Hematopoietic multipotent progenitor cell (in vitro differentiated cells): Measurements from ENCODE around the gene ACP5. TPM values are rescaled to one million over a fixed set of nuclear protein-coding genes. Genes with fewer than 3 reads are reported as not detected.
"Not testable (repeated sequence)": the region's sequence is repeated elsewhere in the genome, so short reads cannot be mapped to it uniquely, and the experiment has no call there.

Experiments used
- DNase-seq, 3 donors: peaks; one replicate each; pipeline ENCODE4 v3.0.0-alpha.2; 2011 to 2015; ENCODE audit warnings: low read depth in 2 of 3, low spot score in 2 of 3
- total RNA-seq: library from RNA; depleted of rRNA; stranded (reverse); fragments of >200 nt; gene quantifications from one replicate; pipeline ENCODE4 v1.2.3, GENCODE V29; 2012

ACP5 gene
- 18.0 TPM for total RNA-seq

GRCh38 chr19:11577451-11578257, at the start of gene ACP5:
ACP5 (minus strand) TSS chr19:11577645; CDS start chr19:11577317, 328 bp downstream.
- no peak for DNase-seq

GRCh38 chr19:11626252-11626651, 48.8 kb upstream of the ACP5 start:
- no peak for DNase-seq

- peak in 1 of 3 donors; percentile 9 for DNase-seq
Measured at GRCh38 chr19:11624069-11624463, 46.6 kb upstream of the ACP5 start.

GRCh38 chr19:11622401-11622800, 45.0 kb upstream of the ACP5 start:
- not testable (repeated sequence) for DNase-seq

GRCh38 chr19:11620553-11620952, 43.1 kb upstream of the ACP5 start:
- DNase-seq = no peak

- DNase-seq = peak in 1 of 3 donors; percentile 13
Measured at GRCh38 chr19:11617180-11618062, 40.0 kb upstream of the ACP5 start.

GRCh38 chr19:11612816-11613511, 35.5 kb upstream of the ACP5 start:
- DNase-seq = peak in 1 of 3 donors; percentile 4

GRCh38 chr19:11611730-11612129, 34.3 kb upstream of the ACP5 start:
- DNase-seq = no peak

GRCh38 chr19:11606484-11606883, 29.0 kb upstream of the ACP5 start:
- no peak for DNase-seq

- DNase-seq = not testable (repeated sequence)
Measured at GRCh38 chr19:11599704-11600103, 22.3 kb upstream of the ACP5 start.

- DNase-seq = no peak
Measured at GRCh38 chr19:11598746-11599145, 21.3 kb upstream of the ACP5 start.

- DNase-seq = no peak
Measured at GRCh38 chr19:11598103-11598483, 20.6 kb upstream of the ACP5 start.

GRCh38 chr19:11597202-11598102, 20.0 kb upstream of the ACP5 start, which contains the start of gene ZNF627:
ZNF627 (plus strand) TSS chr19:11597483; CDS start chr19:11597628, 145 bp downstream.
- DNase-seq = peak; percentile 85 to 100 (median 99)

GRCh38 chr19:11596156-11596555, 18.7 kb upstream of the ACP5 start:
- no peak for DNase-seq

- DNase-seq = no peak
Measured at GRCh38 chr19:11594084-11594483, 16.6 kb upstream of the ACP5 start.

GRCh38 chr19:11587975-11588631, 10.7 kb upstream of the ACP5 start:
- no peak for DNase-seq

GRCh38 chr19:11587302-11587974, 10.0 kb upstream of the ACP5 start:
- DNase-seq = peak; percentile 52 to 78 (median 67)

GRCh38 chr19:11586331-11586730, 8.9 kb upstream of the ACP5 start:
- peak in 2 of 3 donors; percentile 43 to 69 for DNase-seq

GRCh38 chr19:11581740-11582139, 4.3 kb upstream of the ACP5 start:
- DNase-seq = peak in 2 of 3 donors; percentile 29 to 45
